A549 (cell line): ENCODE measurements around the gene MYO3A. TPM values are rescaled to one million over a fixed set of nuclear protein-coding genes. Genes with fewer than 3 reads are reported as not detected.

ENCODE experiments used
- ATAC-seq, 2 experiments: fragments of 200-7000 bp in 1 of 2; fragments of >200 bp in 1 of 2; cut with Nextera tagmentation in 1 of 2; cut with Tn5 transposase in 1 of 2; 3 replicates each; pipeline versions ENCODE4 v1.8.0 to v1.9.1; 2018 to 2020; ENCODE audit warnings: mild to moderate bottlenecking in 1 of 2, moderate library complexity in 1 of 2
- CTCF ChIA-PET: fragments of 300-600 bp; sonication (Branson Sonifier 250); formaldehyde crosslinking; extraction: SDS; loops from one replicate; lab custom pipeline; 2021; ENCODE audit warnings: antibody characterized with exemption, inconsistent platforms; lab: Yijun Ruan, JAX
- POLR2A ChIA-PET: fragments of 350-600 bp; formaldehyde crosslinking; extraction: SDS; loops from one replicate; lab custom pipeline; 2021; ENCODE audit warnings: antibody characterized with exemption, inconsistent platforms; lab: Yijun Ruan, JAX
- DNase-seq, 2 experiments: peaks; one replicate each; pipeline versions ENCODE4 v3.0.0 to v3.0.0-alpha.2; 2011 to 2016; ENCODE audit warnings: low read depth in 1 of 2, low spot score in 1 of 2
- FAIRE-seq: peaks from 2 replicates; lab custom pipeline; 2011; peaks lifted over from hg19 to GRCh38; lab: Jason Lieb, UNC
- H3K27ac ChIP-seq, 2 experiments: fragments of >200 bp; sonication (Bioruptor Twin); formaldehyde crosslinking; 3 replicates each; pipeline ENCODE4 v1.5.1; 2016 to 2017
- H3K4me1 ChIP-seq: fragments of >200 bp; sonication (Bioruptor Twin); formaldehyde crosslinking; 3 replicates; pipeline ENCODE4 v1.6.1; 2016
- H3K4me2 ChIP-seq: fragments of >200 bp; sonication (Bioruptor Twin); formaldehyde crosslinking; 3 replicates; pipeline ENCODE4 v1.6.1; 2016
- H3K4me3 ChIP-seq: fragments of >200 bp; sonication (Bioruptor Twin); formaldehyde crosslinking; 3 replicates; pipeline ENCODE4 v1.5.1; 2016
- H3K9me3 ChIP-seq: fragments of >200 bp; sonication (Bioruptor Twin); formaldehyde crosslinking; 3 replicates; pipeline ENCODE4 v1.6.1; 2016
- BHLHE40 ChIP-seq: IDR thresholded peaks from 2 replicates; pipeline ENCODE4 v1.6.1; 2012; ENCODE audit warnings: low read depth, low read length, inconsistent platforms
- CBX2 ChIP-seq: fragments of 200-600 bp; sonication (generic); IDR thresholded peaks from 2 replicates; pipeline ENCODE4 v1.6.1; 2016; ENCODE audit warnings: low read depth, mild to moderate bottlenecking, borderline replicate concordance
- CBX8 ChIP-seq: fragments of 200-600 bp; sonication (generic); IDR thresholded peaks from 2 replicates; pipeline ENCODE4 v1.6.1; 2016
- CEBPB ChIP-seq, 2 experiments: fragments of >200 bp in 1 of 2; sonication (Bioruptor Twin) in 1 of 2; formaldehyde crosslinking in 1 of 2; IDR thresholded peaks; 2 replicates each; pipeline ENCODE4 v1.6.1; 2012 to 2016
- CHD2 ChIP-seq: fragments of 150-350 bp; IDR thresholded peaks from 2 replicates; pipeline ENCODE4 v1.6.1; 2014; ENCODE audit warnings: low read length; ENCODE audit not compliant: partially characterized antibody
- CHD4 ChIP-seq: fragments of 200-600 bp; sonication (generic); IDR thresholded peaks from 2 replicates; pipeline ENCODE4 v1.6.1; 2016; ENCODE audit warnings: antibody characterized with exemption, mild to moderate bottlenecking, borderline replicate concordance
- ESRRA ChIP-seq: fragments of 150-350 bp; IDR thresholded peaks from 2 replicates; pipeline ENCODE4 v1.6.1; 2014; ENCODE audit warnings: mild to moderate bottlenecking, low read length, borderline replicate concordance
- FOXS1 ChIP-seq: fragments of 250-450 bp; sonication (Bioruptor Pico); IDR thresholded peaks from 2 replicates; pipeline ENCODE4 v1.5.0; 2020; ENCODE audit warnings: mild to moderate bottlenecking, moderate library complexity
- HDAC2 ChIP-seq: fragments of 200-600 bp; sonication (generic); IDR thresholded peaks from 2 replicates; pipeline ENCODE4 v1.6.1; 2016
- HOXB5 ChIP-seq: fragments of 250-450 bp; sonication (Bioruptor Pico); IDR thresholded peaks from 2 replicates; pipeline ENCODE4 v1.5.0; 2020; ENCODE audit warnings: mild to moderate bottlenecking, moderate library complexity
- JUN ChIP-seq, 2 experiments: fragments of >200 bp; sonication (Bioruptor Twin); formaldehyde crosslinking; IDR thresholded peaks; 2 replicates in 1 of 2; 3 replicates in 1 of 2; pipeline ENCODE4 v1.6.1; 2016 to 2017
- KDM1A ChIP-seq: fragments of 200-600 bp; sonication (generic); IDR thresholded peaks from 2 replicates; pipeline ENCODE4 v1.6.1; 2016; ENCODE audit warnings: low read depth, mild to moderate bottlenecking
- KDM5A ChIP-seq: fragments of 200-600 bp; sonication (generic); IDR thresholded peaks from 2 replicates; pipeline ENCODE4 v1.6.1; 2016; ENCODE audit warnings: antibody characterized with exemption, mild to moderate bottlenecking
- MAZ ChIP-seq: fragments of 150-350 bp; IDR thresholded peaks from 2 replicates; pipeline ENCODE4 v1.6.1; 2014; ENCODE audit warnings: antibody characterized with exemption, low read depth, low read length, borderline replicate concordance
- MYC ChIP-seq: IDR thresholded peaks from 2 replicates; pipeline ENCODE4 v1.6.1; 2012; ENCODE audit warnings: mild to moderate bottlenecking, inconsistent platforms, low read length, improper control_type of control experiment, borderline replicate concordance
- NFE2L2 ChIP-seq: fragments of 150-350 bp; conservative IDR thresholded peaks from 2 replicates; pipeline ENCODE4 v1.6.1; 2014; ENCODE audit warnings: low read length
- NPAS2 ChIP-seq: fragments of 250-450 bp; sonication (Bioruptor Pico); IDR thresholded peaks from 2 replicates; pipeline ENCODE4 v1.8.0; 2022; ENCODE audit warnings: mild to moderate bottlenecking, moderate library complexity, borderline replicate concordance
- PHF8 ChIP-seq: fragments of 200-600 bp; sonication (generic); IDR thresholded peaks from 2 replicates; pipeline ENCODE4 v1.6.1; 2016; ENCODE audit warnings: low read depth, mild to moderate bottlenecking, antibody characterized with exemption, moderate library complexity, borderline replicate concordance
- POLR2A ChIP-seq: IDR thresholded peaks from 2 replicates; pipeline ENCODE4 v1.6.1; 2012; ENCODE audit warnings: mild to moderate bottlenecking, low read length
- RNF2 ChIP-seq: fragments of 200-600 bp; sonication (generic); IDR thresholded peaks from 2 replicates; pipeline ENCODE4 v1.6.1; 2016; ENCODE audit warnings: low read depth, mild to moderate bottlenecking, antibody characterized with exemption, moderate library complexity, borderline replicate concordance
- SMC3 ChIP-seq: fragments of >200 bp; sonication (Bioruptor Twin); formaldehyde crosslinking; IDR thresholded peaks from 3 replicates; pipeline ENCODE4 v1.6.1; 2018; ENCODE audit warnings: inconsistent platforms
- SREBF2 ChIP-seq: fragments of 450-650 bp; IDR thresholded peaks from 2 replicates; pipeline ENCODE4 v1.6.1; 2014; ENCODE audit warnings: mild to moderate bottlenecking, moderate library complexity
- TFCP2L1 ChIP-seq: fragments of 250-450 bp; sonication (Bioruptor Pico); IDR thresholded peaks from 2 replicates; pipeline ENCODE4 v1.5.0; 2021; ENCODE audit warnings: mild to moderate bottlenecking
- ZC3H11A ChIP-seq: fragments of 450-650 bp; IDR thresholded peaks from 2 replicates; pipeline ENCODE4 v1.6.1; 2014; ENCODE audit warnings: antibody characterized with exemption, mild to moderate bottlenecking
- WGBS: methylation state at CpG from one replicate; pipeline ENCODE4 v1.1.6; 2017; ENCODE audit errors: missing lambda C conversion rate; 5-methylcytosine and 5-hydroxymethylcytosine counted together
- polyA plus RNA-seq, 4 experiments: library from polyadenylated mRNA; depleted of rRNA in 3 of 4; stranded (reverse); fragments of >200 nt; fragmentation: RNase III in 1 of 4; extraction: RNeasy Plus Mini Kit Qiagen cat#74134 plus additional on column Dnase treatment in 1 of 4; gene quantifications; 2 replicates in 3 of 4; 3 replicates in 1 of 4; pipeline ENCODE4 v1.2.3, GENCODE V29; 2011 to 2017
- TF ChIP-seq, protein P1 (sequence below): IDR thresholded peaks from 2 replicates; pipeline ENCODE4 v1.6.1; 2012; ENCODE audit warnings: low read depth, borderline replicate concordance
- TF ChIP-seq, protein P2 (sequence below): IDR thresholded peaks from 2 replicates; pipeline ENCODE4 v1.6.1; 2012

The MYO3A gene
- polyA plus RNA-seq, 2 of the 4 experiments (the other 2 are of a cell fraction) = not detected

DNA sequence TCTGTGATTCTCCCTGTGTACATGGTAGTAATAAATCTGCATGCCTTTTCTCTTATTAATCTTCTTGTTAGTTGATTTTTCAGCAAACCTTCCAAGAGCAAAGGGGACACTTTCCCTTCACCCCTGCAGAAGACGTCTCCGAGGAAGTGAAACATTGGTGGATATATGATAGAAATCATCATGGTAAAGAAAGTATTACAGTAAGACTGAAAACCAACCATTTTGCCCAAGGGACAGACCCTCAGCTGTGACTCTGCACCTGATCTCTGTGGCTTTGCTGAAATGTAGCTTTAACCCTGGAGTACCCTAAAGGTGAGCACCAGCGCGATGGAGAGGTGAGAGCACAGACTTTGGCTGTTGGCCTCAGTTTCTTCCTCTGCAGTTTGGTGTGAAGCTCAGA lies 32.8 kb upstream of the MYO3A start:
- Histone ChIP-seq H3K27ac (no peak overlapping the region), H3K9me3 (no peaks in the 10 kb centered on the region), H3K4me3 (no peak overlapping the region), H3K4me1 (no peaks in the 10 kb centered on the region), H3K4me2 (no peak overlapping the region)
- ChIA-PET CTCF (no interaction called here), POLR2A (no interaction called here)
- ATAC-seq (no peak), DNase-seq (no peak), FAIRE-seq (no peak)
- WGBS = 40% methylated on average over 4 of the region's 4 CpGs
- TF ChIP-seq CHD4 (no peak), BHLHE40 (no peak), CHD2 (no peak), PHF8 (no peak), TFCP2L1 (CRISPR knock-in tag) (no peak)
- TF ChIP-seq, protein P1, sequence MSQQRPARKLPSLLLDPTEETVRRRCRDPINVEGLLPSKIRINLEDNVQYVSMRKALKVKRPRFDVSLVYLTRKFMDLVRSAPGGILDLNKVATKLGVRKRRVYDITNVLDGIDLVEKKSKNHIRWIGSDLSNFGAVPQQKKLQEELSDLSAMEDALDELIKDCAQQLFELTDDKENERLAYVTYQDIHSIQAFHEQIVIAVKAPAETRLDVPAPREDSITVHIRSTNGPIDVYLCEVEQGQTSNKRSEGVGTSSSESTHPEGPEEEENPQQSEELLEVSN = no peak

DNA sequence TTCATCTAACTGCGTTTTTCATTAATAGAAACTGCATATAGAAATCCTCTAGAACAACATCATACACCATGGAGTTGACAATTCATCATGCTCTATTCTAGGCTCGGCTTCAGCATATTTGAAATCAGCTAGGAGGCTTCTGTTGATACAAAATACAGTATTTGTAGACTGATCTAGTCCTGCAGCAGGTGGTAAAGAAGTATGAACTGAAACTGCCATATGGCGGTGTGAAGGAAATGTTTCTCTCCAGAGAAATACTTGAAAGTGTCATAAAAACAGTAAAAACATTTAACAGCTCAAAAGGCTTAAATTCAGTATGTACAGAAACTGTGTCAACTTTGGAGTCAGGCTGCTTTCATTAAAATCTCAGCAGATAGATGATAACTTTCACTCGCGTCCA lies 32.0 kb upstream of the MYO3A start:
- H3K27ac ChIP-seq = no peak overlapping the region
- DNase-seq (no peak), FAIRE-seq (no peak), ATAC-seq (no peak)
- no peaks in the 10 kb centered on the region for H3K4me1 ChIP-seq
- no peak overlapping the region for H3K4me3 ChIP-seq
- ChIA-PET CTCF (no interaction called here), POLR2A (no interaction called here)
- 47% methylated on average over 5 of the region's 5 CpGs for WGBS
- no peaks in the 10 kb centered on the region for H3K9me3 ChIP-seq
- TF ChIP-seq NFE2L2 (no peak), MAZ (no peak), RNF2 (no peak), FOXS1 (CRISPR knock-in tag) (no peak), KDM1A (no peak), SREBF2 (no peak), MYC (no peak)
- TF ChIP-seq, protein P1 = no peak
- H3K4me2 ChIP-seq = no peak overlapping the region

DNA sequence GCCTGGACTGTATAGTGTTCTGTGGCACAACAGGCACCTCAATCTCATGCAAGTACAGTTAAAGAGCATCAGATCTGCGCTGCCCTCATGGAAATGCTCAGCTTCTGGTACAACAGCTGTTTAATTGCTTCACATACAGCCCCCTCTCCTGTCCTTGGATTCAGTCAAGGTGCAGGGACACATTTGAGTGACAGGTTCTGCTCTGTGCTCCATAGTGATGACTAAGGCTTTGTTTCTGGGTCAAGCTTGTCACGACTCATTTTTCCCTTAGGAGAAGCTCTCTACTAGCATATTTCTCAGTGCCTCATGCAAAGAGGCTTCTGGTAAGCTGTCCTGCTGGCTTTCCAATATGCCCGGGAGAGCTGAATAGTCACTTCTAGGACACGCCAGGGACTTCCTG lies 26.8 kb upstream of the MYO3A start:
- no peak for FAIRE-seq
- ChIA-PET CTCF (no interaction called here), POLR2A (no interaction called here)
- H3K9me3 ChIP-seq = no peaks in the 10 kb centered on the region
- no peak overlapping the region for H3K4me2 ChIP-seq
- DNase-seq = no peak
- no peak for ATAC-seq
- no peak for TF ChIP-seq ZC3H11A
- TF ChIP-seq, protein P2, sequence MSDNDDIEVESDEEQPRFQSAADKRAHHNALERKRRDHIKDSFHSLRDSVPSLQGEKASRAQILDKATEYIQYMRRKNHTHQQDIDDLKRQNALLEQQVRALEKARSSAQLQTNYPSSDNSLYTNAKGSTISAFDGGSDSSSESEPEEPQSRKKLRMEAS = no peak
- no peak for TF ChIP-seq CBX8
- TF ChIP-seq SMC3 = no peak
- no peak for TF ChIP-seq KDM1A
- no peak for TF ChIP-seq HOXB5
- no peak for TF ChIP-seq JUN (IDR thresholded peaks at IDR 0.05)
- no peak for TF ChIP-seq KDM5A
- no peak for TF ChIP-seq CBX2
- TF ChIP-seq POLR2A = no peak
- TF ChIP-seq CEBPB (IDR thresholded peaks at IDR 0.05) = no peak
- no peak for TF ChIP-seq ESRRA
- TF ChIP-seq FOXS1 (CRISPR knock-in tag) = no peak
- TF ChIP-seq HDAC2 = no peak
- no peak for TF ChIP-seq NPAS2 (CRISPR knock-in tag)
- H3K27ac ChIP-seq = no peak overlapping the region
- 21% methylated on average over 4 of the region's 4 CpGs for WGBS
- H3K4me3 ChIP-seq = no peak overlapping the region
- H3K4me1 ChIP-seq = no peaks in the 10 kb centered on the region
